CD4-positive, alpha-beta T cell treated with Interleukin-10 for 1 hour (primary cell): ENCODE measurements around the gene OR2T6.
A peak's percentile ranks its signal among the peaks of the same experiment; 100 is the strongest.
"Not testable (repeated sequence)": the region's sequence is repeated elsewhere in the genome, so short reads cannot be mapped to it uniquely, and the experiment has no call there.

ENCODE experiments used
- DNase-seq: peaks from one replicate; pipeline ENCODE4 v3.0.0-alpha.2; 2020

OR2T6 gene, protein sequence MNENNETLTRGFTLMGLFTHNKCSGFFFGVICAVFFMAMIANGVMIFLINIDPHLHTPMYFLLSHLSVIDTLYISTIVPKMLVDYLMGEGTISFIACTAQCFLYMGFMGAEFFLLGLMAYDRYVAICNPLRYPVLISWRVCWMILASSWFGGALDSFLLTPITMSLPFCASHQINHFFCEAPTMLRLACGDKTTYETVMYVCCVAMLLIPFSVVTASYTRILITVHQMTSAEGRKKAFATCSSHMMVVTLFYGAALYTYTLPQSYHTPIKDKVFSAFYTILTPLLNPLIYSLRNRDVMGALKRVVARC

DNA sequence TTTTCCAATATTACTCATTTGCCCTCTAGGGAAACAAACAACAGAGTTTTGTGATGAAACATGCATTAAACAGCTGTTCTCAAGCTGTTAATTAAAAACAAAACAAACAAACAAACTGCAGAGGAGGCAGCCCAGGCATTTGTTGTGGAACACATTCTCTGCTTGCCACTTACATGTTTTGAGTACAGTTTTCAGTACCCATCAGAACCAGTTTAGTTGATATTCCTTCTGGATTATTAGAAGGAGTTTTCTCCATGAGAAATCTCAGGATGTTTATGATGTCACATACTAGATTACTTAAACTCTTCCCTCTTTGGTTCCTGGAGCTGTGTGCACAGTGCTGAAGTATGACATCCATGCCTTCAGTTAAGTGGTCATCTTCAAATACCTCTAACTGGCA lies at the start of gene OR2T6:
Gene OR2T6, plus strand, starts transcription at position 301 of the 400 bp plus-strand sequence. CDS start 11,863 bp downstream, outside the sequence.
- DNase-seq, result no peak

DNA sequence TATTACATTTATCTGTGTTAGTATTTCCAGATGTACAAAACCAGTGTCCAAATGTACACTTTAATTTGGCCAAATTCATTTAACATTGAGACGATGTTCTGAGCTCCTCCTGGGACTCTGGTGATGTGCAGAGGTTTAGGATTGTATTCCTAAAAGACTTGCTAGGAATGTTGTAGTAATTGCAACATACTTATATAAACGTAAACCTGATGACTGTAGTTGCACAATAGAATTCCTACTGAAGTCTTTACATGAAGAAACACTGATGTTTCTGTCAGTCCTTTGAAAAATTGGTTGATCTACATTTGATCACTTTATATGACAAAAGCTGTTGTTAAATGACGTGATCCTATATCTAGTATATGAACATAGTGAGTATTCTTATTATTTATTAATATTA lies 32.1 kb upstream of the OR2T6 start:
- DNase-seq, result no peak

DNA sequence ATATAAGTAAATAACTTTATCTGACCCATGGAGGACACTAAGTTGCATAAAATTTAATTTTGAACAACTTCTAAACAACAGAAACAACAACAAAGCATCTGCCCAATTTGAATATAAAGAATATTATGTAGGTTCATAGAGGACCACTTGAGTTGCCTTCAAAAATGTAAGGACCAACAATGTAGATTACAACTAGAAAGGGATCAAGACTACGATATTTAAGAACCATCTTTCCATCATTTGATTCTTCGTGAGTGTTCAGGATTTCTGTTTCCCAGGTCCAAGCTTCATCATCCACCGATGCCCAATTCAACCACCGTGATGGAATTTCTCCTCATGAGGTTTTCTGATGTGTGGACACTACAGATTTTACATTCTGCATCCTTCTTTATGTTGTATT lies 27.1 kb upstream of the OR2T6 start, which contains the start of gene OR14C36:
Gene OR14C36, plus strand, starts transcription at position 301 of the 400 bp plus-strand sequence. Its CDS starts 0 bp downstream, at position 301.
- no peak for DNase-seq

DNA sequence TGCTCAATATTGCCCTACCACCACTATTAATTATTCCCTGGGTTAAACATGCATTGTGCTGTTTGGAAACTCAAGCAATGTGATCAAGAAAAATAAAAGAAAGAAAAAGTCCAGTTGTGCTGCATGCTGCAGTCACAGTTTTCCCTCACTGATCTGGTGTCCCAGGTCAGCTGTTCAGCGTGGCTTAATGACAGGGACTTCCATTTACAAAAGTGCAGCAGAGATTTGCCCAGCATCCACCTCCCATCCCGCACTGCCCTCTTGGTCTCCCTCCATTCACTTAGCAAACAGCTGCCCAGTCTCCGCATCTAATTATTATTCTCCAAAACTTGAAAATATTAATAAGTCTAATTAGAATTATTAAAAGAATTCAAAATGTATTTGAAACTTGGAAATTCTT lies 16.1 kb upstream of the OR2T6 start:
- DNase-seq, result no peak

DNA sequence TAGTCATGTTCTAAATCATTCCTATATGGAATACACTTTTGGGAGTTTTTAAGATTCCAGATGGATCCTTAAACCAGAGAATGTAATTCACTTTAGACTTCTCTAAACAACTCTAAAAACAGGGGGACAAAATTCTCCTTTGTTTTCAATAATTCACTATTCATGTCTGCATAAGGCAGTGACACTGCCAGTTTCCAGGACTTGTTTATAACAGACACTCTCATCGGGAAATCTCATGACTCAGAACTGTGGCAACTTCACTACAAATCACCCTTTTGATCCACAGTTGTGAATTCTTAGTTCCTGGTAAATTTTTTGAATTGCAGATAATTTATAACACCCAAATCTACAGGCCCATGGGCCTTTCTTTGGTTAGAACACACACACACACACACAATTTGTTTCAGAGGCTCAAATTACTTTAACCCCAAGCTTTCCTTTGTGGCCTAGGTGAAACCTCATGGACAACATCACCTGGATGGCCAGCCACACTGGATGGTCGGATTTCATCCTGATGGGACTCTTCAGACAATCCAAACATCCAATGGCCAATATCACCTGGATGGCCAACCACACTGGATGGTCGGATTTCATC lies 14.3 kb upstream of the OR2T6 start, which contains the start of gene OR2T4:
Gene OR2T4, plus strand, starts transcription at position 545 of the 595 bp plus-strand sequence. Its CDS starts 0 bp downstream, at position 545.
- DNase-seq, result no peak

DNA sequence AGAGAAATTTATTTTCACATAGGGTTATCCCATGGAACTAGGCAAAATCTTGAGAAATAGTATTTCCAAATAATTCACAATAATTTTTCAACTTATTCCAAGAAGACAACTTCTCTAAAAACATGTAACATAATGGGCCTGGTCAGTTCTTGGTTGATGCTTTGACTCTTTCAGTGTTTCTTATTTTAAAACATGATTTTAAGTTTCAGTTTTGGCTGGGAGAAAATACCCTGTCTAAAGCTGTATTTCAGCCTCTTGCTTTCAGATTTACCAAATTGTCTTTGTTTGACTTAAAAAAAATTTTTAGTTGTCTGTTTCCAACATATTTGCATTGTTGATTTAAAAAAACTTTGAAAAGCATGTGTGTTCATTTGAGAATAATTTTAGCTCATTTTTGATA lies 8.9 kb upstream of the OR2T6 start:
- DNase-seq, result no peak

DNA sequence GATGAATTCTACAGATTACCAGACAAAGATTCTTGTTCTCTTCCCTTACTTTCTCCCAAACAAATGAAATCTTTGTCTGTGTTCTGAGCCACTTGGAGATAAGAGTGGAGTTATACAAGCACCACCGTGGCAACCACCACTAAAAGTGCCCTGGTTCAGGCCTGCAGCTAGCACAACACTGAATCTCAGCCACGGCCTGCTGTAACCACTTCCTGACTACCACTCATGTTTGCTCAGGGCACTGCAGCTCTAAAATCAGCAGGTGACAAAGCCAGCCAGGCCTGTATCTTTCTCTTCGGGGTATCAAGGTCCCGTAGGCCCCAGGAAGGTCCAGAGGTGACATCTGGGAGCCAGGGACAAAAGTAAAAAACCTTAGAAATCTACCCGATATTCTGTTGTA lies 3.2 kb upstream of the OR2T6 start:
- DNase-seq, result peak; percentile 7

DNA sequence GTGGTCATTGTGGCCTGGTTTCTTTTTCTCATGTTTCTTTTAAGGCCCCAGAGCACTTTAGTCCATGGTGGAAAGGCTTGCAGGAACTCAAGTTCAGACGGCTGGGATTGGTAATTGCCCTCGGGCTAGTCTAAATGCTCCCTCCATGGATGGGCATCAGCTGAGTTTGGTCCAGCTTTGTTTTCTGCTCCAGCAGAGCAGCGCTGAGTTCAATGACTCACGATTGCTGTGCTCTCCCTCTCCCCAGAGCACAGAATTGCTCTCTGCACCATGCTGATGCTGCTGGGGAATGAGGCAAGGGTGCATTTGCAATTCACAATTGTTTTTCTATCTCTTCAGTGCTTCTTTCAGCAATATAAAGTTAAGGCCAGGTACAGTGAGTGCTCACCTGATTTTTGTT lies 1.8 kb upstream of the OR2T6 start:
- DNase-seq, result no peak

DNA sequence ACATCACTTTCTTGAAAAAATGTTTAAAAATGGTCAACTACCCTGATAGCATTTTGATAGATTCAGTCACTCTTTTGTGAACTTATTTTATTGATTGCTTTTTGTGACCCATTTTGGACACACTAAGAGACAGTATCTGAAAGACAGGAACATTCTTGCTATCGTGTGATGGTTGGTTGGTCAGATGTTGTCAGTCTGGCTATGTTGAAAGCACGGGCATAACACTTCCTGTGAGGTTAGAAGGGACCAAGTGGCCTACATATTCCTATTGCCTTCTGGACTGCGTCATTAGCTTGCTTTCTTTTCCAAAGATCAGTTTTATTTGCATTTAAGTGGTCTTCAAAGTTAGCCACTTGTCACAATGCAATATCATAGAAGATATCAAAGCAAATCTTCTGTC lies 1.4 kb downstream of the OR2T6 start:
- DNase-seq, result no peak

DNA sequence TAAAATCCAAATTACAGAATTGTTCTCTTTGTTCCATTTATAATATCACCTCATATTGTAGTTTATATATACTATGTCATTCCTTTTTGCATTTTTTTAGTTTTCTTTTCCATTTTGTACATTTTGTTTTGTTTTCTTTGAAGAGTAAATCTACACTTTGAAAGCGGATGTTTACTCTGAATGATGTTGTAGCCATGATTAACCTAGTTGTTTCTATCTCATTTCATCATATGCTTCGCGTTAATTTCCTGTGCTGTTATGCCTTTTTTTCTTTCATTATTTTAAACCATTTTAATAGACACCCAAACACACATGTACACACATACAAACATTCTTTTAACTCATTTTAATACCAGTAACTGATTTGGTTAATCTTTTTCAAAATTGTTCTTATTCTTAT lies 5.3 kb downstream of the OR2T6 start:
- DNase-seq, result no peak

DNA sequence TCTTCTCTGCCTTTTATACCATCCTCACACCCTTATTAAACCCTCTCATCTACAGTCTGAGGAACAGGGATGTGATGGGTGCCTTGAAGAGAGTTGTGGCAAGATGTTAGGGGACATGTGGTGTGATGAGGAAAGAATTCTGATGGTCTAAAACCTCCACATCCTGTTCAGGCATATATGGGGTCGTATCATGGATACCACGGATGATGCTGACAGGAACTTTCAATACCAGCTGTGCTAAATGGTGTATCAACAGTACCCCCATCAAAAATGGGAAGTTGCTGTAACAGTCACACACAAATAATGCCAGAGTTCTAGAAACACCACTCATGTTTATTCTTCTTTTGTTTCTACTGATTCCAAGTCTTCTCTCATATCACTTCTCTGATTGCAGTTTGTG lies 12.9 kb downstream of the OR2T6 start:
- DNase-seq, result no peak

DNA sequence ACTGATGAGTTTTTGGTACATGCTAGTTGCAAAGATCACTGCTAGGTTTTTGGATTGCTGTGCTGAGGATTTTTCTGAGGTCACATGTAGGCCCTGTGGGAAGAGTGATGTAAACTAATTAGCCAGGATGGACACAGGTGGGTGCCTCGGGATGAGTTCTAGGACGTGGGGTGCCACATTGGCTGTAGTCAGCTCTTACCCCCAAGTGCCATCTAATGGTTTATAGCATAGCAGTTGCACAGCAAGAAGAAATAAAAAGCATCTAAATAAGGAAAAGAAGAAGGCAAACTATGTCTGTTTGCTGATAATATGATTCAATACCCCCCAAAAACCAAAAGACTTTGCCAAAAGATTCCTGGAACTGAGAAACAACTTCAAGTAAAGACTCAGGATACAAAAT lies 17.5 kb downstream of the OR2T6 start:
- DNase-seq, result no peak

DNA sequence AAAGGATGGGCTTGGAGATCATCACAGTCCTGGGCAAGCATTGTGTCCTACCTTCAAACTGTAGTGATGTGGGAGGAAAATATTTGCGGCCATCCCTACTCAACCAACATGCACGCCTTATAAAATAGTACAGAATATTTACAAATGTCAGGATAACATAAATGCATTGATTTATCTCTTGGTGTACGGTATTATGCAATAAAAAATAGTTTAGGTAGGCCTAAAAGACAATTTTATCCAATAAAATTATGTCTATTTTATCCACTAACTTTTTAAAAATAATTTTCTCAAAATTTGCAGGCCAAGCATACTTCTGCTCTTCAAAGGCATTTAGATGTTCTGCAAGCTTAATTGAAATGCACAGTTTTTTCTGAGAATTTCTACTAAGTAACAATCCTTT lies 27.2 kb downstream of the OR2T6 start, which contains the start of gene OR2T1:
Gene OR2T1, plus strand, starts transcription at position 301 of the 400 bp plus-strand sequence. CDS start 3,100 bp downstream, outside the sequence.
- no peak for DNase-seq

DNA sequence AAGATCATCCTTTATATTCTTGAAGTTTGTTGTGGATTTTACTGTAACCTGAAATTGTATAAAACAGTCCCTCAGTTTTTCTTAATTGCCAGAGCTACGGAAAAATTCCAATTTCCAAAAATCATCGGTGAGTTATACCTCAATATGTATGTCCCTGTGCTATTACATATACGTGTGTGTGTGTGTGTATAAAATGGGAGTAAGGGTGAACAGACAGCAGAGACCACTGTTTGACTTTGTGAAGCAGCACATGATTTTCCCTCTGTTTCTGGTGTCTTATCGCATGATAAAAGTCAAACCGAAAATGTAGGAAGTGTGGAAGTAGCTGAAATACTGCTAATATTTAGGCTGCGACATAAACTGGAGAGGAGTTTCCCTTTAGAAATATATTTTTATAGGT lies 28.5 kb downstream of the OR2T6 start:
- DNase-seq, result no peak

DNA sequence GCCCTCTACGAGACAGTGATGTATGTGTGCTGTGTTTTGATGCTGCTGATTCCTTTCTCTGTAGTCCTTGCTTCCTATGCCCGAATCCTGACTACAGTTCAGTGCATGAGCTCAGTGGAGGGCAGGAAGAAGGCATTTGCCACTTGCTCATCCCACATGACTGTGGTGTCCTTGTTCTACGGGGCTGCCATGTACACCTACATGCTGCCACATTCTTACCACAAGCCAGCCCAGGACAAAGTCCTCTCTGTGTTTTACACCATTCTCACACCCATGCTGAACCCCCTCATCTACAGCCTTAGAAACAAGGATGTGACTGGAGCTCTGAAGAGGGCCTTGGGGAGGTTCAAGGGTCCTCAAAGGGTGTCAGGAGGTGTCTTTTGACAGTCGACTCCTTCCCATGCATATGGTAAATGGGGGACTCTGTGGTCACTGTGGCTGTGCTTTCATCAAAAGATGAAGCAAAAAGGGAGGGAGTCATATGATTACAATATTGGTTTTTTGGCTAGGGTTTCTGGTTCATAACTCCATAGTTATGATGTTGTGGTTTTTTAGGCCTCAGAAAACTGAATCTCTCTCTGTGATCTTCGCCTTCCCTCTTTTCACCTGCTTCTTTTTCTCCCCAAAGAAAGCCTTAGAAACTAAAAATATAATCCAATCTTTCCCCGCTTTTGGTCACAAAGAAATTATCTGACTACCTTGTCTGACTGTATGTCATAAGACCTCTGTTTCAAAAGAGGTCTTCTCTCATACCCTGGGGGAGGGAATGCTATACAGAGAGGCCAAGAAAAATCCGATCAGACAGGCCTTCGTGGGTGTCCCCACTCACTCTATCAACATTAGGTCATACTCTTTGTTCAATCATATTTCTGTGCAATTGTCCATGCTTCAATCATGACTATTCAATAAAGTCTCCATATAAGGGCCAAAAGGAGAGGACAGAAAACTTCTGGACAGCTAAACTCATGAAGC lies 31.5 kb downstream of the OR2T6 start:
- no peak for DNase-seq

DNA sequence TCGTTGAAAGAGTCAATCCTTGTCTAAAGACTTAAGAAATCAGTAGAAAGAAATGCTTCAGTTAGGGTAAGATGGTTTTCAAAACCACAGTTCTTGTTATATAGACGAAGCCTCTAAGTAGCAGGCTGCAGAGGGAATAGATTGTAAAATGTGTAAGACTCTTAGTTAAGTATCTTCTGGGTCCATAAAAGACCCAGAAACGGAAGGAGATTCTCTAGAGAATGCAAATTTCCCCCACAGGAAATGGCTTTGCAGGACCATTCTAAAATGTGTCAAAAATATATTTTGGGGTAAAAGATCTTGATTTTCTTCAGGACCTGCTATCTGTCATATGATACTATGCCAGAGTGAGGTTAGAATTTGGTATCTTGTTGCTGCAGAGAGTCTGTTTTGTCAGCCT lies 40.7 kb downstream of the OR2T6 start:
- DNase-seq, result no peak

DNA sequence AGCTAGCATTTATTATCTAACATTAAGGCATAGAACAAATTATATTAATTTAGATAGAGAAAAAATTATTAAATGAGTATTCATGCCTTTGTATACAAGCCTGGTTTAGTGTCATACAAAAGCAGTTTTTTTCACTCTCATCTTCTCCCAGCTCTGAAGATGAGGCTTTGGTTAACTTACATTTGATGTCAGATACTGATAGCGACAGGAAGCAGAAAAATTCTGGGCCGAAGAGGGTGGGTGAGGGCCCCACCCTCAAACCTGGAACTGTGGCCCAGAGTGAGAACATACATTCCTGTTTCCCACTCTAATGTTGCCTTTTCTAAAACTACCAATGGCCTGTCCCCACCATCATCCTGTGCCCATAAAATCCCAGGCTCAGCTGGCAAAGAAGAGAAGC lies 42.3 kb downstream of the OR2T6 start:
- no peak for DNase-seq

DNA sequence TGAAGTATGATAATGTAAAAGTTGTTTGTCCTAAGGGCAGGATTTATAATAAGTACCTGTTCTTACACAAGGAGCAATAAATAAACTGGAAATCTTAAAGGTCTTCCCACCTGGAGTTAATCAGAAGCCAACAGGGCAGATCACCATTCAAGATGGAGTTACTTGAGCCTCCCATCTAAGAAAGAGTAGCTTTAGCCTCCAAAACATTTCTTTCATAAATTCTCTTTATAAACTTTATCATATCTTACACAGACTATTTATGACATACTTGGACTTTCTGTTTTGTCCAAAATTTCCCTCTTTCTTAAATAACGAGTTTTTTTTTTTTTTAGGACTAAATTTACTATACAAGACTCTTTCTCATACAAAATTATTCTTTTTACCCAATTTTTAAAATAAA lies 45.8 kb downstream of the OR2T6 start:
- DNase-seq, result no peak

DNA sequence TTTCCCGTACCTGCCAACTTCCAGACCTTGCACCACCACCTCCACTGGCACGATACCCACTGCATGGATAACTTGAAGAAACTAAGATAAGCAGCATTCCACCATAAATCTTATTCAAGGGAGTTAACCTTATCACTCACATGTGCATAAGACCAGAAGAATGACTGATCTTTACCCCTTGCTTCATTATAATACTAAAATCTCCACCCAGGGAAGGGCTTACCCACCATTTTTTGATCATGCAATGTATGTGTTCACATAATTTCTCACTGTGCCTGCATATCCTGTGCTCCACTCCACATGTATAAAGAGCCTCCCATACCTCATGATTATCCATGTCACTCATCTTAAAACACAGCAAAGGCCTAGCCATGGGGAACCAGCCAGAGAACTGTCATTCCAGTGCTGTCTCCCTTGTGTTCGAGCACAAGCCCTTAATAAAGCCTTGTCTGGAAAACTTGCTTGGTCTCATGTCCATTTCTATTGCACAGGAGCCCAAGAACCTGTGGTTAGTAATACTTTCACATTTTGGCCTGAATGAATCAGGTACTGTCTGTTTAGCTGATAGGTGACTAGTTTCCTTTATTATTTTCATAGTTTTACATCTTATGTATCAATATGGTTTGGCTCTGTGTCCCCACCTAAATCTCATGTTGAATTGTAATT lies 52.1 kb downstream of the OR2T6 start:
- DNase-seq, result not testable (repeated sequence)

DNA sequence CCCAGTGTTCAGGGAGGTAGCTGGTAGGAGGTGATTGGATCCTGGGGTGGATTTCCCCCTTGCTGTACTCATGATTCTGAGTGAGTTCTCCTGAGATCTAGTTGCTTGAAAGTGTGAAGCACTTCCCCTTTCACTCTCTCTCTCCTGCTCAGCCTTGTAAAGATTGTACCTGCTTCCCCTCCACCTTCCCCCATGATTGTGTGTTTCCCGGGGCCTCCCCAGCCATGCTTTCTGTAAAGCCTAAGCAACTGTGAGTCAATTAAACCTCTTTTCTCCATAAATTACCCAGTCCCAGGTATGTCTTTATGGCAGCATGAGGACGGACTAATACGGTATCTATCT lies 52.6 kb downstream of the OR2T6 start:
- DNase-seq, result not testable (repeated sequence)

DNA sequence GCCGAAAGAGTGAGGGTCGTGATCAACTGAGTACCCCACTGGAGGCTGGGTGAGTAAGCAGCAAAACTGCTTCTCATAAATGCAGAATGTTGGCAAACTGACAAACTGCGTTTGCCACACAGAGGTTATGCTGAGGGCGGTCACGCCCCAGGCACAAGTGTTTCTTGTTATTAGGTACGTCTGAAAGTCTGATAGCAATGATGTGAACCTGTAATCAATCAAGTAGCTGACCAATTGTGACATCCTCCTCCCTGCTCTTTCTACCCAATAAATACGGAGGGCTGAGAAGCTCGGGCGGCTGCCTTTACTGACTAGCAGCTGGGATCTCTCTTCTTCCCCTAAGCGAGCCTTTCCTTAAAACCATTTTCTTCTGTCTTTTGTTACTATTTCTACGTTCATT lies 56.1 kb downstream of the OR2T6 start:
- DNase-seq, result not testable (repeated sequence)

DNA sequence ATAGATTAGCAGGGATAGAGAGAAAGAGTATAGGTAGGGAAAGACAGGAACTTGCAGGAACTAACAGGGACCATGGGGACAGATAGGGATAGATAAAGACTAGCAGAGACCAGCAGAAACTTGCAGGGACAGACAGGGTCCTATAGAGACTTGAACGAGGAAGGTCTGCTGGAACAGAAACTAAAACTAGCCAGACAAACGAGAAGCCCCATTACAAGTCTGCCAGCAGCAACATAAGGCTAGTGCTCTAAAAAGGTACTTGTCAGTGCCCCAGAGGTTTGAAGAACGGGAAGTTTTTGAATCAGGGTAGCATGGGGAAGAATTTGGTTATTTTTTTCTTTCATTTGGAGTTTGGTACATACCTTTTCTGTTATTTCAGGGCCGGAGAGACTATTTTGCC lies 56.7 kb downstream of the OR2T6 start:
- not testable (repeated sequence) for DNase-seq
